ENCODE results near the gene SLC37A1.
A peak's percentile ranks its signal among the peaks of the same experiment; 100 is the strongest.

SLC37A1 gene

GRCh38 chr21:42508371-42508770, 5.3 kb upstream of the SLC37A1 start:
- DNase-seq: no peak

GRCh38 chr21:42509244-42509643, 4.4 kb upstream of the SLC37A1 start:
- no peak for DNase-seq

- no peak for DNase-seq
These were observed 1.2 kb upstream of the SLC37A1 start for GRCh38 chr21:42512346-42513034.

GRCh38 chr21:42513985-42514882, 582 bp downstream of the SLC37A1 start:
- peak; percentile 82 for DNase-seq

GRCh38 chr21:42514883-42515228, 1.2 kb downstream of the SLC37A1 start:
- no peak for DNase-seq

GRCh38 chr21:42515708-42516502, 2.3 kb downstream of the SLC37A1 start:
- DNase-seq: peak; percentile 37

GRCh38 chr21:42518215-42518614, 4.6 kb downstream of the SLC37A1 start:
- DNase-seq: no peak

- no peak for DNase-seq
These were observed 5.0 kb downstream of the SLC37A1 start for GRCh38 chr21:42518626-42519025.

GRCh38 chr21:42520628-42521253, 7.1 kb downstream of the SLC37A1 start:
- no peak for DNase-seq

- no peak for DNase-seq
These were observed 7.7 kb downstream of the SLC37A1 start for GRCh38 chr21:42521384-42521783.

GRCh38 chr21:42521805-42522204, 8.2 kb downstream of the SLC37A1 start:
- DNase-seq: no peak

GRCh38 chr21:42522271-42522670, 8.6 kb downstream of the SLC37A1 start:
- DNase-seq: no peak

GRCh38 chr21:42522771-42523170, 9.1 kb downstream of the SLC37A1 start:
- no peak for DNase-seq

- DNase-seq: no peak
These were observed 9.6 kb downstream of the SLC37A1 start for GRCh38 chr21:42523211-42523610.

GRCh38 chr21:42523941-42524340, 10.3 kb downstream of the SLC37A1 start:
- no peak for DNase-seq

GRCh38 chr21:42524341-42525028, 10.8 kb downstream of the SLC37A1 start:
- DNase-seq: no peak

- no peak for DNase-seq
These were observed 11.5 kb downstream of the SLC37A1 start for GRCh38 chr21:42525029-42525581.

- DNase-seq: no peak
These were observed 12.2 kb downstream of the SLC37A1 start for GRCh38 chr21:42525676-42526378.

GRCh38 chr21:42526379-42526727, 12.7 kb downstream of the SLC37A1 start:
- peak; percentile 43 for DNase-seq

- no peak for DNase-seq
These were observed 13.5 kb downstream of the SLC37A1 start for GRCh38 chr21:42527127-42527488.

GRCh38 chr21:42527489-42528158, 14.0 kb downstream of the SLC37A1 start:
- DNase-seq: peak; percentile 67

All from activated CD8-positive, alpha-beta memory T cell treated with anti-CD3 and anti-CD28 coated beads, Interleukin-2, amount 50 U/mL, for 48 hours (primary cell).